ENCODE measurements around the gene AKAP12. TPM values are rescaled to one million over a fixed set of nuclear protein-coding genes. Genes with fewer than 3 reads are reported as not detected.

The AKAP12 gene
- total and polyA plus RNA-seq, 5 experiments from 2014 or later: 0.02 TPM; not detected in 4

GRCh38 chr6:151269321-151269995 is 29.7 kb downstream of the AKAP12 start:
- no peak for ATAC-seq
- H3K27me3 Mint-ChIP-seq: peaks cover 0 to 14% (median 9%) of the 10 kb centered on the region in 5 donors

GRCh38 chr6:151275121-151275520 is 35.4 kb downstream of the AKAP12 start:
- POLR2A ChIA-PET: no interaction called here
- Mint-ChIP-seq H3K27me3 (peaks cover 3 to 15% (median 9%) of the 10 kb centered on the region in 5 donors), H3K27ac (no peak overlapping the region), H3K4me1 (no peaks in the 10 kb centered on the region), H3K4me3 (no peak overlapping the region), H3K36me3 (no peaks in the 10 kb centered on the region), H3K9me3 (no peaks in the 10 kb centered on the region)
- ATAC-seq: no peak
- DNase-seq: no peak

More at GRCh38 chr6:151269321-151269995, 29.7 kb downstream of the AKAP12 start:
- H3K27ac Mint-ChIP-seq: no peak overlapping the region
- no peak overlapping the region for H3K4me3 Mint-ChIP-seq
- no peaks in the 10 kb centered on the region for H3K9me3 Mint-ChIP-seq
- DNase-seq: no peak
- POLR2A ChIA-PET: no interaction called here
- H3K36me3 Mint-ChIP-seq: no peaks in the 10 kb centered on the region
- H3K4me1 Mint-ChIP-seq: no peaks in the 10 kb centered on the region

GRCh38 chr6:151275566-151275965 is 35.8 kb downstream of the AKAP12 start:
- H3K36me3 Mint-ChIP-seq: no peaks in the 10 kb centered on the region
- no peak for DNase-seq
- H3K27ac Mint-ChIP-seq: no peak overlapping the region
- no peaks in the 10 kb centered on the region for H3K9me3 Mint-ChIP-seq
- H3K4me3 Mint-ChIP-seq: no peak overlapping the region
- ATAC-seq: no peak
- no peaks in the 10 kb centered on the region for H3K4me1 Mint-ChIP-seq
- POLR2A ChIA-PET: no interaction called here
- peaks cover 3 to 15% (median 12%) of the 10 kb centered on the region in 5 donors for H3K27me3 Mint-ChIP-seq

- POLR2A ChIA-PET: no interaction called here
- no peaks in the 10 kb centered on the region for H3K36me3 Mint-ChIP-seq
- ATAC-seq: no peak
Measured at GRCh38 chr6:151276112-151276740, 36.5 kb downstream of the AKAP12 start.

DNA sequence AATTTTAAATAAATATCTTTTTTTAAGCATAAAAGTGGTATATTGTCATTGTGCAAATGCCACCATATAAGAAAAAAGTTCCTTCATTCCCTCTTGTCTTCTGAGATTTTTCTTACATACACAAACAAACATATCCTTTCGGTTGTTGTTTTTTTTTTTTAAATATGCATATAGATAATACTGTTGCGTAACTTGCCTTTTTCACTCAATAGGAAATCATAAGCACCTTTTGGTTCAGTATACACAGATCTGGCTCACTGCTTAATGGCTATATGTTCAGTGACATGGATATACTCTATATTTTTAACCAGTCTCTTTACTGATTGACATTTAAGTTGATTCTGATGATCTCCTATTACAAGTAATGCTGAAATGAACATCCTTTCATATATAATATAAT is 40.1 kb downstream of the AKAP12 start:
- Mint-ChIP-seq H3K9me3 (no peaks in the 10 kb centered on the region), H3K4me1 (peaks cover 4 to 6% (median 5%) of the 10 kb centered on the region in 4 donors), H3K4me3 (no peak overlapping the region), H3K36me3 (peaks cover 0 to 5% (median 0%) of the 10 kb centered on the region in 3 donors), H3K27ac (no peak overlapping the region), H3K27me3 (peaks cover 7 to 53% (median 19%) of the 10 kb centered on the region in 5 donors)
- no peak for DNase-seq
- ATAC-seq: no peak
- POLR2A ChIA-PET: no interaction called here

More at GRCh38 chr6:151276112-151276740, 36.5 kb downstream of the AKAP12 start:
- Mint-ChIP-seq H3K4me3 (no peak overlapping the region), H3K9me3 (no peaks in the 10 kb centered on the region), H3K4me1 (no peaks in the 10 kb centered on the region), H3K27ac (no peak overlapping the region), H3K27me3 (peaks cover 6 to 19% (median 14%) of the 10 kb centered on the region in 5 donors)
- no peak for DNase-seq

- Mint-ChIP-seq H3K9me3 (no peaks in the 10 kb centered on the region), H3K4me3 (no peak overlapping the region), H3K4me1 (peaks cover 5 to 14% (median 10%) of the 10 kb centered on the region in 4 donors), H3K27ac (no peak overlapping the region), H3K27me3 (peaks cover 7 to 53% (median 23%) of the 10 kb centered on the region in 5 donors), H3K36me3 (peaks cover 0 to 5% (median 0%) of the 10 kb centered on the region in 3 donors)
- POLR2A ChIA-PET: no interaction called here
- no peak for ATAC-seq
- DNase-seq: no peak
Measured at GRCh38 chr6:151280859-151281258, 41.1 kb downstream of the AKAP12 start.

GRCh38 chr6:151284012-151284411 is 44.2 kb downstream of the AKAP12 start:
- POLR2A ChIA-PET: no interaction called here
- ATAC-seq (no peak), DNase-seq (no peak)
- Mint-ChIP-seq H3K9me3 (no peaks in the 10 kb centered on the region), H3K27ac (no peak overlapping the region), H3K4me3 (no peak overlapping the region), H3K36me3 (peaks cover 0 to 5% (median 0%) of the 10 kb centered on the region in 3 donors), H3K4me1 (peaks cover 5 to 17% (median 12%) of the 10 kb centered on the region in 4 donors), H3K27me3 (peaks cover 6 to 52% (median 22%) of the 10 kb centered on the region in 5 donors)

DNA sequence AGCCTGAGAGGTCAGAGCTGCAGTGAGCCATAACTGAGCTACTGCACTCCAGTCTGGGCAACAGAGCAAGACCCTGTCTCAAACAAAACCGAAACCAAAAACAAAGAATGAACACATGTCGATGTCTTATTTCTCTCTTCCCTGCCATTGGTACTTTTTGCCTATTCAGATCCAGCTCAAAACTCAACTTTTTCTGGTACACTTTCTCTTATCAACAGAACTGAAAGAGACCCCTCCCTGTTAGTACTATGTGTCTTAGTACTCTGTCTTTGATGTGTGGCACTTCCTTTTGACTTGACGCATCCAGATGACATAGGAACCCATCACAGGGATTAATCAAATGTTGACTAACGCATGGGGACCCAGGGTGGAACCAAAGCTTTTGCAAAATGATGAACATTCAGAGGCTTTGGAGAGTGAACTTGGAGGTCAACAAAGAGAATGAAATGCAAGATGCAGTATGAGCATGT is 44.8 kb downstream of the AKAP12 start:
- POLR2A ChIA-PET: no interaction called here
- ATAC-seq (no peak), DNase-seq (peak in 1 of 10 donors; percentile 3)
- peak overlapping the region in 2 of 10 donors; percentile 23 to 36 for H3K4me3 Mint-ChIP-seq
- H3K27me3 Mint-ChIP-seq: peaks cover 6 to 46% (median 22%) of the 10 kb centered on the region in 5 donors
- H3K4me1 Mint-ChIP-seq: peaks cover 7 to 22% (median 18%) of the 10 kb centered on the region in 4 donors
- H3K36me3 Mint-ChIP-seq: peaks cover 0 to 5% (median 0%) of the 10 kb centered on the region in 3 donors
- no peaks in the 10 kb centered on the region for H3K9me3 Mint-ChIP-seq
- peak overlapping the region in 1 of 10 donors; percentile 67 for H3K27ac Mint-ChIP-seq

GRCh38 chr6:151285122-151285521 is 45.4 kb downstream of the AKAP12 start:
- Mint-ChIP-seq H3K9me3 (no peaks in the 10 kb centered on the region), H3K4me3 (peak overlapping the region in 1 of 10 donors; percentile 22), H3K27ac (no peak overlapping the region), H3K4me1 (peaks cover 11 to 28% (median 23%) of the 10 kb centered on the region in 4 donors), H3K36me3 (peaks cover 0 to 5% (median 0%) of the 10 kb centered on the region in 3 donors), H3K27me3 (peaks cover 6 to 49% (median 22%) of the 10 kb centered on the region in 5 donors)
- no peak for DNase-seq
- POLR2A ChIA-PET: no interaction called here
- ATAC-seq: no peak

- H3K27me3 Mint-ChIP-seq: peaks cover 6 to 51% (median 21%) of the 10 kb centered on the region in 5 donors
- H3K4me1 Mint-ChIP-seq: peaks cover 14 to 38% (median 27%) of the 10 kb centered on the region in 4 donors
- POLR2A ChIA-PET: no interaction called here
- DNase-seq: no peak
- no peak overlapping the region for H3K4me3 Mint-ChIP-seq
- no peak for ATAC-seq
- H3K27ac Mint-ChIP-seq: no peak overlapping the region
- peaks cover 0 to 5% (median 0%) of the 10 kb centered on the region in 3 donors for H3K36me3 Mint-ChIP-seq
- H3K9me3 Mint-ChIP-seq: no peaks in the 10 kb centered on the region
Measured at GRCh38 chr6:151286214-151286613, 46.4 kb downstream of the AKAP12 start.

DNA sequence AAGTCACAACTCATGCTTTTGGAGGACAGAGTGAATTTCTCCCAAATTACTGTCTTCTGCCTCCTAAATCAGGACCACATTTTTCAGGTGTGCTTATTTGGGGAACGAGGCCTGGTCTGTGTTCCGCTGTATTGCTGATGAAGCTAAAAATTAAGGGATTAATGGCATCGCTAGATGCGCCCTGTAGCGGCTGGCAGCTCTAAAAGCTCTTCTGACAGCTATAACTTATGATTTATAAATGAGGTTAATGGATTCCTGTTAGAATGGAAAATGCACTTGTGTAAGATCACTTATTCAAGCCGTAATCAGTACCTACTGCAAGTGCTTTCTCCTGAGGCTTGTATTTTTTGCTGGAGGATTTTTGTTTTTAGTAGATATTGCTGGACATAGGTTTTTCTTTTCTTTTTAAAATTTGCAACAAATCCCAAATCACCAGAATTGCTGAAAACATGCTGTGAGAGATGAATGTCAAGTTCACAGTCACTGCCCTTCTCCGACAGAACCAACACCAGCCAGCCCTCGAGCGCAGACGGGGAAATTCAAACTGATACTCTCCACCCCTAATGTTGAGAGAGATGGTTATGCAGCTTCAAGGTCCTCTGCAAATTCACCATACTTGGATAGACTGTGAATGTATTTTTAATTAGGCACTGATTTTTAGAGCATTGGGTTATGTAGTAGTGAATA is 49.1 kb downstream of the AKAP12 start:
- H3K27me3 Mint-ChIP-seq: peaks cover 5 to 46% (median 15%) of the 10 kb centered on the region in 5 donors
- POLR2A ChIA-PET: no interaction called here
- DNase-seq: no peak
- H3K4me1 Mint-ChIP-seq: peaks cover 14 to 38% (median 27%) of the 10 kb centered on the region in 4 donors
- no peaks in the 10 kb centered on the region for H3K9me3 Mint-ChIP-seq
- H3K36me3 Mint-ChIP-seq: no peaks in the 10 kb centered on the region
- no peak overlapping the region for H3K27ac Mint-ChIP-seq
- no peak for ATAC-seq
- peak overlapping the region in 1 of 10 donors; percentile 40 for H3K4me3 Mint-ChIP-seq

- DNase-seq (peak in 3 of 10 donors; percentile 19 to 27 (median 22)), ATAC-seq (no peak)
- Mint-ChIP-seq H3K4me1 (peaks cover 12 to 36% (median 26%) of the 10 kb centered on the region in 4 donors), H3K27me3 (peaks cover 5 to 40% (median 17%) of the 10 kb centered on the region in 5 donors), H3K4me3 (peak overlapping the region in 2 of 10 donors; percentile 7 to 40), H3K27ac (no peak overlapping the region), H3K36me3 (no peaks in the 10 kb centered on the region), H3K9me3 (no peaks in the 10 kb centered on the region)
- POLR2A ChIA-PET: no interaction called here
Measured at GRCh38 chr6:151289399-151290007, 49.7 kb downstream of the AKAP12 start.

Measured in naive thymus-derived CD8-positive, alpha-beta T cell (primary cell).